ENCODE data around the gene CSRP2. TPM values are rescaled to one million over a fixed set of nuclear protein-coding genes. Genes with fewer than 3 reads are reported as not detected.

The CSRP2 gene
- total RNA-seq, 2 donors from 2014 or later, result 1.2 to 3.1 TPM

GRCh38 chr12:76860256-76860655 is 18.6 kb downstream of the CSRP2 start:
- H3K36me3 Mint-ChIP-seq (ENCODE audit: low read depth), result peaks cover 21% of the 10 kb centered on the region
- no peak for ATAC-seq (replicated peaks)
- peaks cover 4% of the 10 kb centered on the region for H3K4me1 Mint-ChIP-seq
- H3K27ac Mint-ChIP-seq, result no peak overlapping the region
- no peak overlapping the region for H3K4me3 Mint-ChIP-seq
- no peaks in the 10 kb centered on the region for H3K9me3 Mint-ChIP-seq
- no peaks in the 10 kb centered on the region for H3K27me3 Mint-ChIP-seq

- H3K27ac Mint-ChIP-seq, result no peak overlapping the region
- H3K9me3 Mint-ChIP-seq, result no peaks in the 10 kb centered on the region
- no peaks in the 10 kb centered on the region for H3K27me3 Mint-ChIP-seq
- no peak overlapping the region for H3K4me3 Mint-ChIP-seq
- H3K36me3 Mint-ChIP-seq (ENCODE audit: low read depth), result peaks cover 27% of the 10 kb centered on the region
- H3K4me1 Mint-ChIP-seq, result peaks cover 4% of the 10 kb centered on the region
- no peak for ATAC-seq (replicated peaks)
Observed at GRCh38 chr12:76859611-76860010, 19.2 kb downstream of the CSRP2 start.

- Mint-ChIP-seq H3K27me3 (no peaks in the 10 kb centered on the region), H3K36me3 (ENCODE audit: low read depth) (peaks cover 54% of the 10 kb centered on the region), H3K4me3 (no peak overlapping the region), H3K27ac (no peak overlapping the region), H3K9me3 (no peaks in the 10 kb centered on the region), H3K4me1 (peaks cover 4% of the 10 kb centered on the region)
- no peak for ATAC-seq (replicated peaks)
Observed at GRCh38 chr12:76856018-76856644, 22.7 kb downstream of the CSRP2 start.

- Mint-ChIP-seq H3K4me3 (no peak overlapping the region), H3K36me3 (ENCODE audit: low read depth) (peaks cover 63% of the 10 kb centered on the region), H3K27me3 (no peaks in the 10 kb centered on the region), H3K9me3 (no peaks in the 10 kb centered on the region), H3K27ac (no peak overlapping the region), H3K4me1 (peaks cover 4% of the 10 kb centered on the region)
- no peak for ATAC-seq (replicated peaks)
Observed at GRCh38 chr12:76855271-76855670, 23.5 kb downstream of the CSRP2 start.

GRCh38 chr12:76852106-76852505 is 26.7 kb downstream of the CSRP2 start:
- no peaks in the 10 kb centered on the region for H3K4me1 Mint-ChIP-seq
- no peaks in the 10 kb centered on the region for H3K27me3 Mint-ChIP-seq
- H3K4me3 Mint-ChIP-seq, result no peak overlapping the region
- H3K9me3 Mint-ChIP-seq, result no peaks in the 10 kb centered on the region
- no peak overlapping the region for H3K27ac Mint-ChIP-seq
- peaks cover 88% of the 10 kb centered on the region for H3K36me3 Mint-ChIP-seq (ENCODE audit: low read depth)
- no peak for ATAC-seq (replicated peaks)

- Mint-ChIP-seq H3K27me3 (no peaks in the 10 kb centered on the region), H3K4me3 (no peak overlapping the region)
Observed at GRCh38 chr12:76848132-76848531, 30.7 kb downstream of the CSRP2 start.

GRCh38 chr12:76847260-76847659 is 31.6 kb downstream of the CSRP2 start:
- Mint-ChIP-seq H3K27me3 (no peaks in the 10 kb centered on the region), H3K9me3 (no peaks in the 10 kb centered on the region), H3K36me3 (ENCODE audit: low read depth) (peaks cover 89% of the 10 kb centered on the region), H3K4me1 (no peaks in the 10 kb centered on the region), H3K4me3 (no peak overlapping the region), H3K27ac (no peak overlapping the region)
- ATAC-seq (replicated peaks), result no peak

More at GRCh38 chr12:76848132-76848531, 30.7 kb downstream of the CSRP2 start:
- H3K4me1 Mint-ChIP-seq, result no peaks in the 10 kb centered on the region
- no peaks in the 10 kb centered on the region for H3K9me3 Mint-ChIP-seq
- peaks cover 88% of the 10 kb centered on the region for H3K36me3 Mint-ChIP-seq (ENCODE audit: low read depth)
- no peak overlapping the region for H3K27ac Mint-ChIP-seq
- ATAC-seq (replicated peaks), result no peak

GRCh38 chr12:76836633-76837032 is 42.2 kb downstream of the CSRP2 start:
- Mint-ChIP-seq H3K36me3 (ENCODE audit: low read depth) (peaks cover 18% of the 10 kb centered on the region), H3K27ac (no peak overlapping the region), H3K4me1 (no peaks in the 10 kb centered on the region), H3K9me3 (no peaks in the 10 kb centered on the region), H3K4me3 (no peak overlapping the region), H3K27me3 (no peaks in the 10 kb centered on the region)
- no peak for ATAC-seq (replicated peaks)

GRCh38 chr12:76830436-76830835 is 48.4 kb downstream of the CSRP2 start:
- no peak for ATAC-seq (replicated peaks)
- Mint-ChIP-seq H3K36me3 (ENCODE audit: low read depth) (peaks cover 56% of the 10 kb centered on the region), H3K4me3 (no peak overlapping the region), H3K27ac (no peak overlapping the region), H3K4me1 (no peaks in the 10 kb centered on the region), H3K9me3 (no peaks in the 10 kb centered on the region), H3K27me3 (no peaks in the 10 kb centered on the region)

GRCh38 chr12:76820888-76821482 is 57.8 kb downstream of the CSRP2 start:
- Mint-ChIP-seq H3K27me3 (no peaks in the 10 kb centered on the region), H3K9me3 (no peaks in the 10 kb centered on the region), H3K27ac (no peak overlapping the region), H3K4me1 (no peaks in the 10 kb centered on the region), H3K36me3 (ENCODE audit: low read depth) (peaks cover 66% of the 10 kb centered on the region), H3K4me3 (no peak overlapping the region)
- no peak for ATAC-seq (replicated peaks)

GRCh38 chr12:76813972-76814371 is 64.8 kb downstream of the CSRP2 start:
- Mint-ChIP-seq H3K27me3 (no peaks in the 10 kb centered on the region), H3K4me3 (no peak overlapping the region), H3K36me3 (ENCODE audit: low read depth) (peaks cover 79% of the 10 kb centered on the region), H3K4me1 (no peaks in the 10 kb centered on the region), H3K27ac (no peak overlapping the region), H3K9me3 (no peaks in the 10 kb centered on the region)
- ATAC-seq (replicated peaks), result no peak

- ATAC-seq (replicated peaks), result no peak
- no peak overlapping the region for H3K27ac Mint-ChIP-seq
- no peak overlapping the region for H3K4me3 Mint-ChIP-seq
- H3K4me1 Mint-ChIP-seq, result no peaks in the 10 kb centered on the region
- peaks cover 76% of the 10 kb centered on the region for H3K36me3 Mint-ChIP-seq (ENCODE audit: low read depth)
- H3K27me3 Mint-ChIP-seq, result no peaks in the 10 kb centered on the region
- no peaks in the 10 kb centered on the region for H3K9me3 Mint-ChIP-seq
Observed at GRCh38 chr12:76813265-76813664, 65.6 kb downstream of the CSRP2 start.

GRCh38 chr12:76811976-76812375 is 66.8 kb downstream of the CSRP2 start:
- Mint-ChIP-seq H3K4me1 (no peaks in the 10 kb centered on the region), H3K4me3 (no peak overlapping the region), H3K9me3 (no peaks in the 10 kb centered on the region), H3K36me3 (ENCODE audit: low read depth) (peaks cover 84% of the 10 kb centered on the region), H3K27me3 (no peaks in the 10 kb centered on the region), H3K27ac (no peak overlapping the region)
- ATAC-seq (replicated peaks), result no peak

GRCh38 chr12:76810671-76811419 is 68.0 kb downstream of the CSRP2 start:
- Mint-ChIP-seq H3K9me3 (no peaks in the 10 kb centered on the region), H3K27ac (no peak overlapping the region), H3K4me3 (no peak overlapping the region), H3K27me3 (no peaks in the 10 kb centered on the region), H3K36me3 (ENCODE audit: low read depth) (peaks cover 88% of the 10 kb centered on the region), H3K4me1 (no peaks in the 10 kb centered on the region)
- no peak for ATAC-seq (replicated peaks)

All from activated T-helper 17 cell treated with anti-CD3 and anti-CD28 coated beads, Interleukin-2, amount 50 U/mL, for 72 hours (primary cell).